GM21423 (cell line): ENCODE data around the gene HINT1.
"Not testable (repeated sequence)": the region's sequence is repeated elsewhere in the genome, so short reads cannot be mapped to it uniquely, and the experiment has no call there.

ENCODE experiments used
- ATAC-seq: cut with Tn5 transposase; IDR thresholded peaks from one replicate; pipeline ENCODE4 v1.9.1; 2021; ENCODE audit warnings: mild to moderate bottlenecking, moderate library complexity; ENCODE audit not compliant: unreplicated experiment

Gene HINT1

GRCh38 chr5:131171276-131171810 is 6.3 kb upstream of the HINT1 start:
- ATAC-seq: no peak

GRCh38 chr5:131170540-131171275 is 5.7 kb upstream of the HINT1 start, which contains the start of gene LYRM7:
TSS of gene LYRM7 (plus strand) at chr5:131170944. CDS start at chr5:131171021, 77 bp downstream.
- ATAC-seq: peak; percentile 97

GRCh38 chr5:131169810-131170539 is 4.9 kb upstream of the HINT1 start:
- ATAC-seq: no peak

- ATAC-seq: no peak
These were observed 2.6 kb upstream of the HINT1 start for GRCh38 chr5:131167615-131168014.

- peak; percentile 66 for ATAC-seq
These were observed 601 bp downstream of the HINT1 start for GRCh38 chr5:131164191-131165118.

GRCh38 chr5:131163276-131164119 is 1.6 kb downstream of the HINT1 start:
- no peak for ATAC-seq

- no peak for ATAC-seq
These were observed 4.9 kb downstream of the HINT1 start for GRCh38 chr5:131160134-131160533.

- ATAC-seq: no peak
These were observed 8.1 kb downstream of the HINT1 start for GRCh38 chr5:131156957-131157356.

- ATAC-seq: no peak
These were observed 8.7 kb downstream of the HINT1 start for GRCh38 chr5:131156385-131156784.

- no peak for ATAC-seq
These were observed 13.8 kb downstream of the HINT1 start for GRCh38 chr5:131151216-131151615.

GRCh38 chr5:131150408-131150807 is 14.6 kb downstream of the HINT1 start:
- no peak for ATAC-seq

- ATAC-seq: no peak
These were observed 16.2 kb downstream of the HINT1 start for GRCh38 chr5:131148835-131149234.

GRCh38 chr5:131147258-131147657 is 17.8 kb downstream of the HINT1 start:
- ATAC-seq: no peak

- ATAC-seq: no peak
These were observed 22.0 kb downstream of the HINT1 start for GRCh38 chr5:131142970-131143617.

- ATAC-seq: no peak
These were observed 25.7 kb downstream of the HINT1 start for GRCh38 chr5:131139321-131139720.

- ATAC-seq: not testable (repeated sequence)
These were observed 26.6 kb downstream of the HINT1 start for GRCh38 chr5:131138406-131138805.

GRCh38 chr5:131133091-131133490 is 32.0 kb downstream of the HINT1 start:
- ATAC-seq: not testable (repeated sequence)

GRCh38 chr5:131129306-131129705 is 35.8 kb downstream of the HINT1 start:
- no peak for ATAC-seq

- not testable (repeated sequence) for ATAC-seq
These were observed 37.8 kb downstream of the HINT1 start for GRCh38 chr5:131127244-131127643.
